GM12878 (cell line): ENCODE measurements around the gene DTX4.

Source experiments
- ASH2L ChIP-seq: fragments of 300-600, 200-600 bp; sonication (generic); IDR thresholded peaks from 2 replicates; pipeline ENCODE4 v1.6.1; 2017; ENCODE audit warnings: low read depth, mild to moderate bottlenecking, borderline replicate concordance
- CEBPB ChIP-seq, 2 experiments: fragments of 150-350 bp in 1 of 2; IDR thresholded peaks; 2 replicates each; pipeline ENCODE4 v1.6.1; 2012 to 2014; ENCODE audit warnings: low read depth in 2 of 2, low read length in 2 of 2, borderline replicate concordance in 1 of 2, inconsistent platforms in 1 of 2
- CEBPZ ChIP-seq: fragments of 150-350 bp; IDR thresholded peaks from 2 replicates; pipeline ENCODE4 v1.6.1; 2016; ENCODE audit warnings: low read depth, low read length
- CHD4 ChIP-seq: fragments of 200-600 bp; sonication (generic); IDR thresholded peaks from 2 replicates; pipeline ENCODE4 v1.6.1; 2016; ENCODE audit warnings: mild to moderate bottlenecking
- CTCF ChIP-seq, 3 experiments: IDR thresholded peaks in 2 of 3; conservative IDR thresholded peaks in 1 of 3; 2 replicates each; pipeline ENCODE4 v1.5.1; 2011; ENCODE audit warnings: low read depth in 3 of 3, low read length in 3 of 3, mild to moderate bottlenecking in 3 of 3, control low read depth in 2 of 3, moderate library complexity in 2 of 3, inconsistent platforms in 1 of 3, mixed read lengths in 1 of 3; ENCODE audit not compliant: control insufficient read depth in 2 of 3, insufficient read depth in 1 of 3; ENCODE audit errors: extremely low read depth in 1 of 3
- MXI1 ChIP-seq: fragments of 150-350 bp; IDR thresholded peaks from 2 replicates; pipeline ENCODE4 v1.6.1; 2011; ENCODE audit warnings: low read depth, mild to moderate bottlenecking, inconsistent platforms, low read length, improper control_type of control experiment
- POLR2A ChIP-seq: IDR thresholded peaks from 2 replicates; pipeline ENCODE4 v1.6.1; 2011; ENCODE audit warnings: low read depth, mild to moderate bottlenecking, low read length
- POLR2AphosphoS5 ChIP-seq: IDR thresholded peaks from 2 replicates; pipeline ENCODE4 v1.6.1; 2011; ENCODE audit warnings: mild to moderate bottlenecking, low read length, inconsistent platforms
- SP1 ChIP-seq: IDR thresholded peaks from one replicate; pipeline ENCODE4 v1.6.1; 2011; ENCODE audit warnings: low read depth, low read length
- TCF7 ChIP-seq: IDR thresholded peaks from 2 replicates; pipeline ENCODE4 v1.6.1; 2014; ENCODE audit warnings: antibody characterized with exemption, borderline replicate concordance

- TF ChIP-seq CTCF (IDR thresholded peaks at IDR 0.05 in 2 of 3, conservative IDR thresholded peaks at IDR 0.05 in 1 of 3; ENCODE audit: control insufficient read depth in 2 of 3, extremely low read depth in 1 of 3, insufficient read depth in 1 of 3, low read depth in 3 of 3, low read length in 3 of 3) (no peak), POLR2AphosphoS5 (no peak), MXI1 (no peak), TCF7 (no peak), CHD4 (no peak), ASH2L (no peak), CEBPZ (no peak), CEBPB (IDR thresholded peaks at IDR 0.05; ENCODE audit: borderline replicate concordance in 1 of 2, low read depth in 2 of 2, low read length in 2 of 2) (no peak), SP1 (no peak), POLR2A (no peak)
Measured at GRCh38 chr11:59208956-59209355, 37.0 kb downstream of the DTX4 start.
